Stimulated activated CD8-positive, alpha-beta memory T cell treated with anti-CD3 and anti-CD28 coated beads, Interleukin-4, amount 100 ng/mL, for 48 hours (primary cell): ENCODE results near the gene GFOD1.
A peak's percentile ranks its signal among the peaks of the same experiment; 100 is the strongest.

Source experiments
- DNase-seq: peaks from one replicate; pipeline ENCODE4 v3.0.0-alpha.2; 2020

Gene GFOD1

GRCh38 chr6:13487122-13488014 is at the start of gene GFOD1:
TSS of gene GFOD1 (minus strand) at chr6:13487600. CDS start at chr6:13486890, 710 bp downstream.
- DNase-seq: peak; percentile 84

GRCh38 chr6:13536796-13537526 is 49.6 kb upstream of the GFOD1 start:
- DNase-seq: no peak

GRCh38 chr6:13535306-13535705 is 47.9 kb upstream of the GFOD1 start:
- DNase-seq: no peak

- DNase-seq: no peak
Observed at GRCh38 chr6:13534536-13534935, 47.1 kb upstream of the GFOD1 start.

- DNase-seq: no peak
Observed at GRCh38 chr6:13531956-13532355, 44.6 kb upstream of the GFOD1 start.

- no peak for DNase-seq
Observed at GRCh38 chr6:13528777-13529343, 41.5 kb upstream of the GFOD1 start.

- DNase-seq: no peak
Observed at GRCh38 chr6:13528232-13528631, 40.8 kb upstream of the GFOD1 start.

GRCh38 chr6:13527671-13528056 is 40.3 kb upstream of the GFOD1 start:
- DNase-seq: no peak

GRCh38 chr6:13526727-13527670 is 39.6 kb upstream of the GFOD1 start:
- peak; percentile 29 for DNase-seq

- no peak for DNase-seq
Observed at GRCh38 chr6:13526357-13526726, 38.9 kb upstream of the GFOD1 start.

GRCh38 chr6:13524801-13525508 is 37.6 kb upstream of the GFOD1 start:
- DNase-seq: no peak

GRCh38 chr6:13523826-13524622 is 36.6 kb upstream of the GFOD1 start:
- no peak for DNase-seq

GRCh38 chr6:13522656-13523055 is 35.3 kb upstream of the GFOD1 start:
- no peak for DNase-seq

GRCh38 chr6:13519839-13520238 is 32.4 kb upstream of the GFOD1 start:
- DNase-seq: no peak

- no peak for DNase-seq
Observed at GRCh38 chr6:13517116-13517515, 29.7 kb upstream of the GFOD1 start.

- DNase-seq: no peak
Observed at GRCh38 chr6:13515912-13516311, 28.5 kb upstream of the GFOD1 start.

- no peak for DNase-seq
Observed at GRCh38 chr6:13513626-13514502, 26.5 kb upstream of the GFOD1 start.

- DNase-seq: no peak
Observed at GRCh38 chr6:13512900-13513299, 25.5 kb upstream of the GFOD1 start.

GRCh38 chr6:13511913-13512717 is 24.7 kb upstream of the GFOD1 start:
- no peak for DNase-seq
